ENCODE data around the gene PRKCQ.

The PRKCQ gene

DNA sequence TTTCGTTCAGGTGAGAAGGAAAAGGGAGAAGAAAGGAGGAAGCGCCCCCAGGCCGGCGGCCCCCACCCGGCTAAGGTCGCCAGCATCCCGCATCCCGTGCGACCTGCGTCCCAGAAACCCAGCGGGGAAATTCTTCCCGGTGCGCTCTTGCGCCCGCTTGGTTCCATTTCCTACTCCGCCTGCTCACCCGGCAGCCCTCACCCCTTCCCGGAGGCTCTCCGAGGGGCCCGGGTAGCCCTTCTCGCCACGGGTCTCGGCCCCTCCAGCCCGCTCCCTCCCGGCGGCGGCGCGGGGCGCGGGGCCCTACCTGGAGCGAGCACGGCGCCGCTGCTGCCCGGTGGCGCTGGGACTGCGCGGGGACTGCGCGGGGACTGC is at the start of gene PRKCQ:
PRKCQ (minus strand) TSS at position 373 of the 375 bp plus-strand sequence. CDS start 65,141 bp downstream, outside the sequence.
- H3K4me3 ChIP-seq (ENCODE audit: low read depth, low read length), result peak within 1 kb of the TSS; percentile 67

- no peak overlapping the region for H3K4me3 ChIP-seq (ENCODE audit: low read depth, low read length)
These were observed 45.4 kb upstream of the PRKCQ start for GRCh38 chr10:6625428-6625827.

- no peak overlapping the region for H3K4me3 ChIP-seq (ENCODE audit: low read depth, low read length)
These were observed 44.3 kb upstream of the PRKCQ start for GRCh38 chr10:6624392-6624791.

GRCh38 chr10:6622921-6623320 is 42.8 kb upstream of the PRKCQ start:
- no peak overlapping the region for H3K4me3 ChIP-seq (ENCODE audit: low read depth, low read length)

DNA sequence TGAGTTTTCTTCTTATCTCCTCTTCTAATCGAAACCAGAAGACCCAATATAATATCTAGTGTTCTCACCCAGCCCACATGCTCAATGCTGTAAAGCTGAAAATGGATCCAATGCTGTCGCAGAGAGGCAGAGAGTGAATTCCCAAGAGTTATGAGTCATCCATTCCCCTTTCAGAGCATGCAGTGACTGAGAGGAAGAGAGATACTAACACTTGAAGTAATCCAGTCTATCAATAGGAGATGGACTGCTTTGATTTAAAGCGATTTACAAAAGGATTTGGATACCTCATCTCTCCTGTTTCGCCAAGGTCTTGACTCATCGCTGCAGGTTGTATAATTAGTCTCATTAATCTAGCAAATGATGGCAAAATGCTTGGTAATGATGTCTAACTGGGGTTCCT is 41.5 kb upstream of the PRKCQ start:
- no peak overlapping the region for H3K4me3 ChIP-seq (ENCODE audit: low read depth, low read length)

DNA sequence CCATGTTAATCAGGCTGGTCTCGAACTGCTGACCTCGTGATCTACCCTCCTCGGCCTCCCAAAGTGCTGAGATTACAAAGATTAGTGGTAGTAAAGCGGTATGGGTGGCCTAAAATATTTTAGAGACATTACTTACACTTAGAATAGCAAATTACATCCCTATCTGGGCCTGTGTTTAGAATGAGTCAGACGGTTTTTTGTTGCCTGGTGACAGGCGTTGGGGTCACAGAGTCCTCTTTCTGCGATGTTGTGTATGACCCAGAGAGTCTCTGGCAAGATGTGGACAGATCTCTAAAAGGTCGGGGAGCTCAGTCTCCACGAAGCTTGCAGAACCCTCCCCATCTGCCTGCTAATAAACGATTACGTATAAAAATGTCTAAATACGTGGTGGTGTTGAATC is 39.6 kb upstream of the PRKCQ start:
- no peak overlapping the region for H3K4me3 ChIP-seq (ENCODE audit: low read depth, low read length)

- H3K4me3 ChIP-seq (ENCODE audit: low read depth, low read length), result no peak overlapping the region
These were observed 38.3 kb upstream of the PRKCQ start for GRCh38 chr10:6618340-6618739.

DNA sequence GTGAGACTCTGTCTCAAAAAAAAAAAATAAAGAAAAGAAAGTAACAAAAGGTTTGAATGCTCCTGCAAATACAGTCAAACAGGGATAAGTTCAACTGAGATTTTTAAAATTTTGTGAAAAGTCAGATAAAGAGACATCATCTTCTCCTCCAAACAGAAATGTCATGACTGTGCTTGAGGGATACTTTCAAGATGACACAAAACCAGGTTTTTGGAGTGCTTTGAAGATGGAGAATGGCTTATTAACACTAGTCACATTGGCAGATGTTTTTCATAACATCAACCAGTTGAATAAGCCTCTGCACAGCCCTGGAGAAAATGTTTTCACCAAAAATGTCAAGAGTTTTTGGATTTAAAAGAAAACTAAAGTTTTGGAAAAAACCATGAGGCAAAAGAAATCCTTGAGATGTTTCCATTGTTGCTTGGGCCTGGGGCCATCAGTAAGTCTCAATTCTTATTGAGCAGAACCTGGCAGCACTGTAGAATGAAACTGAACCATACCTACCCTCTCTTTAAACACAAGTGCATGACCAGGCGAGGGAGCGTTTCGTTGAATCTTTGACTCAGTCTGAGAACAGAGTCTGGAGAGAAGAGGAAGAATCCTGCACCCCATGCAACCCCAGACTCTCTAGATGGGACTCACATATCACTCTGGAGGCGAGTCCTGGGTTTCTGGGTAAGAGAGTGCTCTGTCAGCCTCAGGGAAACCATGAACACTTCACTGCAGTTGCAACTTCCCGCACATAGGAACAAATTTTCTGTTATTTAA is 37.4 kb upstream of the PRKCQ start:
- H3K4me3 ChIP-seq (ENCODE audit: low read depth, low read length), result no peak overlapping the region

GRCh38 chr10:6615971-6616370 is 35.9 kb upstream of the PRKCQ start:
- no peak overlapping the region for H3K4me3 ChIP-seq (ENCODE audit: low read depth, low read length)

DNA sequence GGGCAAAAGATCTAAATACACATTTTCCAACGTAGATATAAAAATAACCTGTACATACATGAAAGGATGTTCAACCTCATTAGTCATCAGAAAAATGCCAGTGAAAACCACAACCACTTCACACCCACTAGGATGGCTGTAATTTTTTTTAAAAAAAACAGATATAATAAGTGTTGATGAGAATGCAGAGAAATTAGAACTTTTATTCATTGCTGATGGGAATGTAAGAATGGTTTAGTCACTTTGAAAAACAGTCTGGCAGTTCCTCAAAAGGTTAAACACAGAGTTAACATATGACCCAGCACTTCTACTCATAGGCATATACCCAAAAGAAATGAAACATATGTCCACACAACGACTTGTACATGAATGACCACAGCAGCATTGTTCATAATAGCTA is 32.3 kb upstream of the PRKCQ start:
- H3K4me3 ChIP-seq (ENCODE audit: low read depth, low read length), result no peak overlapping the region

DNA sequence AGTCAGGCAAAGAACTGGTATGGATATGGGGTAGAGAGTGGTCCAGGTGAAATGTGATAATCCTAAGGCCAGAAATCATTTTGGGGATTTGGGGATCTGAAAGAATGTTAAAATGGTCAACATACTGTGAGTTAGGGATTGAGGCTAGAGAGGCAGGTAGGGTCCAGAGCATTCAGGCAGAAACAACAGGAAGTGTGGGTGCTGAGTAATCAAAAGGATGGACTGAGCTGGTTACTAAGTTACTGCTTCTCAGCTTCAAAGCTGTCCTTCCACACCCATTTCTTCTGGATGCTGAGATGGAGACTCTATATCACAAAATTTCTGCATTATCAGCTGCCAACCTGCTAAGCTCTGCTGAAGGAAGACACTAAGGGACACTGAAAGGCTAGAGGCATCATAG is 30.6 kb upstream of the PRKCQ start:
- H3K4me3 ChIP-seq (ENCODE audit: low read depth, low read length), result no peak overlapping the region

DNA sequence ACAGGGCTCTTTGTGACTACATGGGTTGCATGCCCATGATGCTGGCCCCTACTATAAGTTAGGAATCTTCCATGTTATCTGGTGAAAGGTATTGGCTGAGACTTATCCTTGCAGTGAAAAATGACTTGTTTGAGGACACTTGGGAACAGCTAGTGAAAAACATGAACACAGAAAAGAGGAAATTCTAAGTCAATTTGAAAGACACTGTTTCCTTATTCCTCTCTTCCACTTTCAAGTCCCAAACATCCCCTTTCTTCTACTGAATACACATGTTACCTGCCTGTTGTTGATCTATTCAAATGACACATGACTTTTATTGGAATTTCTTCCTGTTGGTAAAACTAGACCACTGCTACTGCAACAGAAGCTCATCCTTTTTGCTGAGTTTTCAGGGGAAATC is 29.5 kb upstream of the PRKCQ start:
- H3K4me3 ChIP-seq (ENCODE audit: low read depth, low read length), result no peak overlapping the region

- no peak overlapping the region for H3K4me3 ChIP-seq (ENCODE audit: low read depth, low read length)
These were observed 27.7 kb upstream of the PRKCQ start for GRCh38 chr10:6607778-6608177.

DNA sequence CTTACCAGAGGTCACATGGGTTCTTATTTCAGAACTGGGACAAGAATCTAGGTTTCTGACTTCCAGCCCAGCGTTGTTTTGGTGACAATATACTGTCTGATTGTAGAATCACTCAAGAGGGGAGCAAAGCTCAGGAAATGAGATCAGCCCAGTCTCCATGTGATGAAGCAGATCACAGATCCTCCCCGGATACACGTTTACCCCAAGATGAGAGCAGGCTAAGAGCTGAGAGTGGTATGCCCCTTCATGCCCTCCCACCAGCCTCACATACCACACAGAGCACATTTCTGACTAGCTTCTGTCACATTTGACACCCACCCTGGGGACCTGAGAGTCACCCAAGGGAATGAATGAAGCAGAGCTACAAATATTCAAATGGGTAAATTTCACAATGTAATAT is 27.1 kb upstream of the PRKCQ start:
- H3K4me3 ChIP-seq (ENCODE audit: low read depth, low read length), result no peak overlapping the region

DNA sequence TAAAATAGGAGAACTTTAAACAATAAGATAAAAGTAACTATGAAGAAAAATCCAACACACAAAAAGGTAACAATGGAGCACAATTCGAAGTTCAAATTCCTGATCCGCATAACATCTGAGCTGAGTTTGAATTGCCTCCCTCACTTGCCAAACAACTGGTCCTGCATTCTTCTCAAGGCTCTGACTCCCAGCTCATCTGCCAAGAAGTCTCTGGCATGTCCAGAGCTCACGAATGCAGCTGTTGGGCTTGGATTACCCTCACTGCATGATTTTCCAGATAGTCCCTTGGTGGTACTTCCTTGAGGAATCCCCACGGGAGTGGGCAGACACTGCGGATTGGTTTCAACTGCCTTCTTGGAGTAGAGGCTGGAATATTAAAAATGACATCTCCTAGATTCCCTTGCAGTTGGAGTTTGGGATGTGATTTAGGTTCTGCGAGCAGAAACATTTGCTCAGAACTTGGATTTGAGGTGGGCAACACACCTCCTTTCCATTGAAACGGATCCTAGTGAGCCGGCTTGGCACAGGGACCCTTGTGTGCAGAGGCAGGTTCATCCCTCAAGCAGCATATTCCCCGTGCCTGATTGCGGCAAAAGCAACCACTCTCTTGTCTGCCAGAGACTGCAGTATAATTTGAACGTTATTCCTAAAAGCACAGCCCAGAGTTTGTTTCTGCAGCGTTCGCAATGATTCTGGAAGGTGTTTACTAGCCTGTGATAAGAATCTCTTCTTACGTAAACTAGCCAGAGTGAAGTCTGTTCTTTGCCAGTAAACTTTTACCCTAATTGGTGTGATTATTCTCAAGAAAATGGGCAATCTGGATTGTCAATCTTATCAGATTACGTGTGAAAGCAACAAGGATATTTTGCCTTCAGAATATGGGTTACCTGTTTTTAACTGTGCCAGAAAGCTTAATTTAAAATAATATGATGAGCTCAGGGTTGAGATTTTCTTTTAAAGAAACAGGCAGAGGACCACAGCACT is 23.4 kb upstream of the PRKCQ start:
- H3K4me3 ChIP-seq (ENCODE audit: low read depth, low read length), result no peak overlapping the region

DNA sequence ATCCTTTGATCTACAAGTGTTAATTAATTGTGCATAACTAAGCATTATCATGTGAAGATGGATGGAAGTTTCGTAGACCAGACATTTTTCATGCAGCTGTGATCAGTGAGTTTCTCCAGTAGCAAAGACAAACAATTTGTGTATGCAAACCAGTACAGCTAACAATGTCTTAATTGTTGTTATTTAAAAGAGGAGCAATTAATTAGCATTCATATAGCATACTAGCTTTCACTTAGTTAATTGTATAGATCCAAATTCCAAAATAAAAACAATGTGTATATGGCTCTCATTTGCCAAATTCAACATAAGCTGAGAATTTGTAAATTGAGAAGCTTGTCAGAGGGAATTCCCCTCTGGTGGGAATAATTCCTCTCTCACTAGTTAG is 22.6 kb upstream of the PRKCQ start:
- no peak overlapping the region for H3K4me3 ChIP-seq (ENCODE audit: low read depth, low read length)

DNA sequence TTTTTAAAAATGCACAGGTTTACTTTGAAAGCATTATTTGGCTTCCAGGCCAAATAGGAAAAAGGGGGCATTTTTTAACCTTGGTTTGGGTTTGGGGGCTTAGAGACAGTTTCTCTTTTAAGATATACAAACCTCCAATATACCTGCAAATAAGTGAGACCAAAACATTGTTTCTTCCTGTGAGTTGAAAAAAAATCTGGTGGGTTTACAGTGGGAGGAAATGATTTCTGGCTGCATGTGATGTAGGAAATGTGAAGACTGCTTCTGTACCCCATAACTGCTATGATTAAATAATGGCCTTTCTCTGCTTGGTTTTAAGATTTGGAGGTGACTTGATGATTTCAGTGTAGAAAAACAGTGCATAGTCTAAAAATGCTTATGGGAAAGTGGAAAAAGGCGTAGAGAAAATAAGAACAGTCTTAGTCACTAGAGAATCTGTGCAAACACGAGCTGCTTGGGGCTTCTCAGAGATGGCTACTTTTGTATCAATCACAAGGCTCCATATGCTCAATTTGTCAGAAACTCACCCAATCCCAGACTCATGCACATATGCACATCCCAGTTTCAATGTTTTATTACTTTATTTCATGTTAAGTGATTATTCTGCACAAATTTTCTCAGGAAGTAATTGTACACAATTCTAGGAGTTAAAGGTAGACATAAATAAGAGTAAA is 22.1 kb upstream of the PRKCQ start:
- no peak overlapping the region for H3K4me3 ChIP-seq (ENCODE audit: low read depth, low read length)

DNA sequence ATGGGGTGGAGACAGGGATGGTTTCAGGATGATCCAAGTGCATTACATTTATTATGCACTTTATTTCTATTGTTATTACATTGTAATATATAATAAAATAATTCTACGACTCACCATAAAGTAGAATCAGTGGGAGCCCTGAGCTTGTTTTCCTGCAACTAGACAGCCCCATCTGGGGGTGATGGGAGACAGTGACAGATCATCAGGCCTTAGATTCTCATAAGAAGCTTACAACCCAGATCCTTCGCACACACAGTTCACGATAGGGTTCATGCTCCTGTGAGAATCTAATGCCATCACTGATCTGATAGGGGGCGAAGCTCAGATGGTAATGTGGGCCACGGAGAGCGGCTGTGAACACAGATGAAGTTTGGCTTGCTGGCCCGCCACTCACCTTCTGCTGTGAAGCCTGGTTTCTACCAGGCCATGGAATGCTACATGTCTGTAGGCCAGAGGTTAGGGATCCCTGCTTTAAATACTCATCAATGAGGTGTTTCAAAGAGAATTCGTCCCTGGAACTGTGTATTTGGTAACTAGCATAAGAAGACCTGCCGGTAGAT is 21.2 kb upstream of the PRKCQ start:
- H3K4me3 ChIP-seq (ENCODE audit: low read depth, low read length), result no peak overlapping the region

DNA sequence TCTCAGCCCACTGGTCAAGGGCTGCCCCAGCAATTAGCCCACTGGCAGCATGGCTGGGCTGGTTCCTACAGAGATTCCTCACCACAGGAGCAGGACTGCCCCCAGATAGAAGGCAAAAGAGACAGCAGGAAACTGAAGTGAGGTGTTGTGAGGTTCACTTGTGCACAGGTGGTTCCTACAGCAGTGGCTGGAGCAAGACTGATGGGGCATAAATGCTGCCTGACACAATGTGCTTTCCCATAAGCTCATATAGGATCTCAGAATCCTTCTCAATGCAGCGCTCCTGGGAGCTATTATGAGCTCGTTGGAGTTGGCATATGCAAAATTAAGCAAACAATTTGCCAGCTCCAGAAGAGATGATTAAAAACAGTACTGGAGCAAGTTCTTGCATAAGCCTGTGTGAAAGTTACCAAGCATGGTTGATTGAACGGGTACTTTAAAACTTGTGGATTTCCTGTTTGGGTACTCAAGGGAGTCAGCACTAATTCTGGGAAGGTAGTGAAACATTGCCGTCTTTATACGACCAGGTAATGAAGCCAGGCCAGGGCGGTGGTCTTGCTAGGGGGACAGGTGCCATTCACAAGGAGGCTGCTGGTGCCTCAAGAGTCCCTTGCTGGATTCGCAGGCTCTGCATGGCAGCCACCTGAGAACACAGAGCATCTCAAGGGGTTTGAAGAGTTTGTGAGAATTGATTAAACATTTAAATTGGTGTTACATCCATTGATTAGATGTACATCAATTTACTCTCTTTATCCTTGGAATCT is 20.3 kb upstream of the PRKCQ start:
- no peak overlapping the region for H3K4me3 ChIP-seq (ENCODE audit: low read depth, low read length)

DNA sequence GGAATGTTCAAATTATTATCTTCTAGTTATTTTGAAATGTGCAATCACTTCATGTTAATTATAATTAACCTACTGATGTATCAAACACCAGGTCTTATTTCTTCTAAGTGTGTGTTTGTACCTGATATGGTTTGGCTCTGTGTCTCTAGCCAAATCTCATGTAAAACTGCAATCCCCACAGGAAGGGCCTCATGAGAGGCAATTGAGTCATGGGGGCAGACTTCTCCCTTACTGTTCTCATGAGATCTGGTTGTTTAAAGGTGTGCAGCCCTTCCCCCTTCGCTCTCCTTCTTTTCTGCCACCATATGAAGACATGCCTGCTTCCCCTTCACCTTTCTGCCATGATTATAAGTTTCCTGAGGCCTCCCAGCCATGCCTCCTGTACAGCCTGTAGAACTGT is 18.6 kb upstream of the PRKCQ start:
- no peak overlapping the region for H3K4me3 ChIP-seq (ENCODE audit: low read depth, low read length)
